ENCODE data around the gene ATOH7. TPM values are rescaled to one million over a fixed set of nuclear protein-coding genes. Genes with fewer than 3 reads are reported as not detected.
A peak's percentile ranks its signal among the peaks of the same experiment; 100 is the strongest.
"Not testable (repeated sequence)": the region's sequence is repeated elsewhere in the genome, so short reads cannot be mapped to it uniquely, and the experiment has no call there.

ATOH7 gene
- total RNA-seq (2014; rRNA removed): 0.11 TPM in 1 of 2 replicates, not detected in the other
- polyA plus RNA-seq (2012): 0.05 TPM

GRCh38 chr10:68231817-68232251, at the start of gene ATOH7:
TSS of gene ATOH7 (minus strand) at chr10:68232113. CDS start at chr10:68231677, 436 bp downstream.
- no peak for DNase-seq (ENCODE audit: low read depth)

- DNase-seq (ENCODE audit: low read depth): no peak
Observed at GRCh38 chr10:68280758-68281157, 48.8 kb upstream of the ATOH7 start.

GRCh38 chr10:68278906-68279753, 47.2 kb upstream of the ATOH7 start:
- not testable (repeated sequence) for DNase-seq (ENCODE audit: low read depth)

- DNase-seq (ENCODE audit: low read depth): not testable (repeated sequence)
Observed at GRCh38 chr10:68277814-68278213, 45.9 kb upstream of the ATOH7 start.

- DNase-seq (ENCODE audit: low read depth): no peak
Observed at GRCh38 chr10:68276224-68276623, 44.3 kb upstream of the ATOH7 start.

- no peak for DNase-seq (ENCODE audit: low read depth)
Observed at GRCh38 chr10:68275600-68276126, 43.8 kb upstream of the ATOH7 start.

GRCh38 chr10:68272833-68273232, 40.9 kb upstream of the ATOH7 start:
- no peak for DNase-seq (ENCODE audit: low read depth)

- no peak for DNase-seq (ENCODE audit: low read depth)
Observed at GRCh38 chr10:68271196-68271882, 39.4 kb upstream of the ATOH7 start.

- no peak for DNase-seq (ENCODE audit: low read depth)
Observed at GRCh38 chr10:68269562-68270290, 37.8 kb upstream of the ATOH7 start.

GRCh38 chr10:68261132-68261856, 29.4 kb upstream of the ATOH7 start:
- no peak for DNase-seq (ENCODE audit: low read depth)

- no peak for DNase-seq (ENCODE audit: low read depth)
Observed at GRCh38 chr10:68253346-68253745, 21.4 kb upstream of the ATOH7 start.

GRCh38 chr10:68251625-68252495, 19.9 kb upstream of the ATOH7 start:
- no peak for DNase-seq (ENCODE audit: low read depth)

GRCh38 chr10:68251151-68251550, 19.2 kb upstream of the ATOH7 start:
- no peak for DNase-seq (ENCODE audit: low read depth)

GRCh38 chr10:68249297-68249696, 17.4 kb upstream of the ATOH7 start:
- DNase-seq (ENCODE audit: low read depth): no peak

GRCh38 chr10:68247931-68248330, 16.0 kb upstream of the ATOH7 start:
- DNase-seq (ENCODE audit: low read depth): no peak

- DNase-seq (ENCODE audit: low read depth): not testable (repeated sequence)
Observed at GRCh38 chr10:68246397-68246796, 14.5 kb upstream of the ATOH7 start.

- peak; percentile 11 for DNase-seq (ENCODE audit: low read depth)
Observed at GRCh38 chr10:68242051-68242450, 10.1 kb upstream of the ATOH7 start.

GRCh38 chr10:68239596-68240150, 7.8 kb upstream of the ATOH7 start:
- DNase-seq (ENCODE audit: low read depth): no peak

- DNase-seq (ENCODE audit: low read depth): no peak
Observed at GRCh38 chr10:68239069-68239468, 7.2 kb upstream of the ATOH7 start.

- no peak for DNase-seq (ENCODE audit: low read depth)
Observed at GRCh38 chr10:68238371-68238770, 6.5 kb upstream of the ATOH7 start.

Data from LHCN-M2 (cell line).